Mesodermal cell (in vitro differentiated cells): Measurements from ENCODE around the gene KRTAP10-1.

Experiments used
- H3K27ac ChIP-seq: 2 replicates; pipeline ENCODE4 v1.7.0; 2013; ENCODE audit warnings: mild to moderate bottlenecking, low read depth, low read length, moderate library complexity; ENCODE audit not compliant: severe bottlenecking
- H3K36me3 ChIP-seq: 2 replicates; pipeline ENCODE4 v1.7.1; 2013; ENCODE audit warnings: mild to moderate bottlenecking, low read length, moderate library complexity; ENCODE audit not compliant: control insufficient read depth, insufficient read depth
- H3K4me1 ChIP-seq: one replicate; pipeline ENCODE4 v1.7.1; 2013; ENCODE audit warnings: mild to moderate bottlenecking, low read length; ENCODE audit not compliant: insufficient read depth, control insufficient read depth, poor library complexity, severe bottlenecking
- H3K4me3 ChIP-seq: 2 replicates; pipeline ENCODE4 v1.7.0; 2013; ENCODE audit warnings: low read length, control low read depth, mild to moderate bottlenecking; ENCODE audit not compliant: insufficient read depth, poor library complexity, severe bottlenecking; ENCODE audit errors: extremely low read depth
- H3K9me3 ChIP-seq: 2 replicates; pipeline ENCODE4 v1.7.1; 2013; ENCODE audit warnings: mild to moderate bottlenecking, low read length, moderate library complexity; ENCODE audit not compliant: control insufficient read depth
- WGBS, 2 experiments: methylation state at CpG; one replicate each; pipeline ENCODE4 v1.1.5; 2013; ENCODE audit warnings: missing lambda C conversion rate in 2 of 2; ENCODE audit not compliant: insufficient coverage in 2 of 2; 5-methylcytosine and 5-hydroxymethylcytosine counted together

Gene KRTAP10-1

DNA sequence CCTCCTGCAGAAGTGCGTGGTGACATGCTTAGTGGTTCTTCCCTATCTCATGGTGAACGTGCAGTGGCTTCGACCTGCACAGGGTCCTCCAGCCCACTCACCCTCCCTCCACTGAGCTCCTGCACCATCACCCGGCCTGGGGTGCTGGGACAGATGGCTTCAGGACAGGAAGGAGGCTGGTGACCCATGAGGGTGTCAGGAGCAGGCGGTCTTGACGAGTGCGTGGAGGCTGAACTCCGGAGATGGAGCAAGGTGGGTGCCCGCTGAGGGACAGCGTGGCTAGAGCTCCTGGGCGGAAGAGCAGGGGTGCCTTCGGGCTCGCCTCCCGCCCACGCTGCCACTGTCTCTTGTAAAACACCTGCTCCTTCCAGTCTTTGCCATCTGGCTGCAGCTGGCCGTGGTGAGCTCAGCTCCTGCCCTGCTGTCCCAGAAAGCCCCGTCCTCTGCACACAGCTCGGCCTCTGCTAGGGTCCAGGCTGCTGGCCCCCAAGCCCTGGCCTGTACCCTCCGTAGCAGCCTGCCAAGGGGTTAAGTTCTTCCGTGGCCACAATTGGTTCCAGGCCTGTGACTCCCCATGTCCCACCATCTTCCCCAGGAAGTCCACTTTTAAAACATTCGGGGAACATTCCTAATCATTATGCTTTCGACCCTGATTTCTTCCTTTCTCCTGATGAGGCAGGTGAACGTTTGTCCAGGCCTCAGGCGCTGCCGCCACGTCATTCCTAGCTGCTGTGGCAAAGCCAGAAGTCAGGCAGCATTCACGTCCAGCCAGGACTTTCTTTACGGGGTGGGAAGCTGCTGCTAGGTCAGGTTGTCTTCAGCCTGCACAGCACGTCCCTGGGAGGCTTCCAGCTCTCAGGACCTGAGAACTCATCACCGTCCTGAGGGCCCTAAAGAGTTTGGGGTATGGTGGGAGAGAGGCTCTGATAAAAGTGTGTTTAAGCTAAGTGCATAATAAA, 8.1 kb downstream of the KRTAP10-1 start:
- no peaks in the 10 kb centered on the region for H3K36me3 ChIP-seq
- 89 to 91% methylated on average over 22 to 29 of the region's 30 CpGs for WGBS, 2 experiments
- H3K4me3 ChIP-seq, result no peak overlapping the region

GRCh38 chr21:44530903-44531605, 8.9 kb downstream of the KRTAP10-1 start:
- Histone ChIP-seq H3K36me3 (no peaks in the 10 kb centered on the region), H3K27ac (no peak overlapping the region), H3K4me1 (no peaks in the 10 kb centered on the region), H3K9me3 (no peaks in the 10 kb centered on the region), H3K4me3 (no peak overlapping the region)
- WGBS, 2 experiments, result 87 to 93% methylated on average over 23 of the region's 23 CpGs

More for the DNA sequence above, 8.1 kb downstream of the KRTAP10-1 start:
- H3K27ac ChIP-seq, result no peak overlapping the region
- H3K9me3 ChIP-seq, result no peaks in the 10 kb centered on the region
- no peaks in the 10 kb centered on the region for H3K4me1 ChIP-seq

DNA sequence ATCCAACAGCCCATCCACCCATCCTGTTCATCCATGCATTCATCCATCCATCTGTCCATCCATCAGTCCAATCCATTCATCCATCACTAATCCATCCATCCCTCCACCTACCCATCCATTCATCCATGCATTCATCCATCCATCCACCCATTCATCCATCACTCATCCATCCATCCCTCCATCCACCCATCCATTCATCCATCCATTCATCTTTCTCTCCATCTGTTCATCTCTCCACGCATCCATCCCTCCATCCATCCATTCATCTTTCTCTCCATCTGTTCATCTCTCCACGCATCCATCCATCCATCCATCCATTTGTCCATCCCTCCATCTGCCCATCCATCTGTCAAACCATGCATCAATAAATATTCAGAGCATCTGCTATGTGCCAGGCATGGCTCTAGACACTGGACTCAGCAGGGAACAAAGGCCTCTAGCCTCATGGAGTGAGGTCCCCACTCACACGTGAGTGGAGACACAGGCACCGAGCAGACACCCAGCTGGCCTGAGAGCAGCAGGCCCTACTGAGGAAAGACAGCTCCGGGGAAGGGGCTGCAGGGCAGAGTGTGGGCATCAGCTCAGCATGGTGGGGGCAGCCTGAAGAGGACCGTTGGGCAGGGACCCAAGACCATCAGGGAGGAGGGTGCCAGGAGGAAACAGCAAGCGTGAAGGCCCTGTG, 9.6 kb downstream of the KRTAP10-1 start:
- H3K4me1 ChIP-seq, result no peaks in the 10 kb centered on the region
- H3K36me3 ChIP-seq, result no peaks in the 10 kb centered on the region
- WGBS, 2 experiments, result 90 to 91% methylated on average over 7 of the region's 7 CpGs
- no peak overlapping the region for H3K27ac ChIP-seq
- H3K4me3 ChIP-seq, result no peak overlapping the region
- no peaks in the 10 kb centered on the region for H3K9me3 ChIP-seq

GRCh38 chr21:44529503-44530125, 10.4 kb downstream of the KRTAP10-1 start:
- Histone ChIP-seq H3K27ac (no peak overlapping the region), H3K4me1 (no peaks in the 10 kb centered on the region), H3K4me3 (no peak overlapping the region), H3K9me3 (no peaks in the 10 kb centered on the region), H3K36me3 (no peaks in the 10 kb centered on the region)
- WGBS, 2 experiments, result 87 to 88% methylated on average over 21 to 23 of the region's 23 CpGs

- no peak overlapping the region for H3K4me3 ChIP-seq
- WGBS, 2 experiments, result 93 to 96% methylated on average over 11 to 13 of the region's 17 CpGs
- no peaks in the 10 kb centered on the region for H3K4me1 ChIP-seq
- no peak overlapping the region for H3K27ac ChIP-seq
- H3K36me3 ChIP-seq, result no peaks in the 10 kb centered on the region
- H3K9me3 ChIP-seq, result peaks cover 3% of the 10 kb centered on the region
Measured at GRCh38 chr21:44529011-44529421, 11.0 kb downstream of the KRTAP10-1 start.

GRCh38 chr21:44528634-44528995, 11.4 kb downstream of the KRTAP10-1 start:
- no peaks in the 10 kb centered on the region for H3K36me3 ChIP-seq
- no peaks in the 10 kb centered on the region for H3K4me1 ChIP-seq
- H3K4me3 ChIP-seq, result no peak overlapping the region
- peaks cover 3% of the 10 kb centered on the region for H3K9me3 ChIP-seq
- WGBS, 2 experiments, result 90 to 95% methylated on average over 9 to 10 of the region's 10 CpGs
- H3K27ac ChIP-seq, result no peak overlapping the region

GRCh38 chr21:44527983-44528633, 11.9 kb downstream of the KRTAP10-1 start:
- Histone ChIP-seq H3K4me1 (no peaks in the 10 kb centered on the region), H3K9me3 (peaks cover 3% of the 10 kb centered on the region), H3K27ac (no peak overlapping the region), H3K36me3 (no peaks in the 10 kb centered on the region), H3K4me3 (no peak overlapping the region)
- WGBS, 2 experiments, result 85 to 92% methylated on average over 16 to 17 of the region's 18 CpGs

- no peak overlapping the region for H3K27ac ChIP-seq
- no peak overlapping the region for H3K4me3 ChIP-seq
- H3K36me3 ChIP-seq, result no peaks in the 10 kb centered on the region
- 93 to 96% methylated on average over 33 to 35 of the region's 37 CpGs for WGBS, 2 experiments
- H3K9me3 ChIP-seq, result peaks cover 3% of the 10 kb centered on the region
- H3K4me1 ChIP-seq, result no peaks in the 10 kb centered on the region
Measured at GRCh38 chr21:44527156-44527982, 12.6 kb downstream of the KRTAP10-1 start.

DNA sequence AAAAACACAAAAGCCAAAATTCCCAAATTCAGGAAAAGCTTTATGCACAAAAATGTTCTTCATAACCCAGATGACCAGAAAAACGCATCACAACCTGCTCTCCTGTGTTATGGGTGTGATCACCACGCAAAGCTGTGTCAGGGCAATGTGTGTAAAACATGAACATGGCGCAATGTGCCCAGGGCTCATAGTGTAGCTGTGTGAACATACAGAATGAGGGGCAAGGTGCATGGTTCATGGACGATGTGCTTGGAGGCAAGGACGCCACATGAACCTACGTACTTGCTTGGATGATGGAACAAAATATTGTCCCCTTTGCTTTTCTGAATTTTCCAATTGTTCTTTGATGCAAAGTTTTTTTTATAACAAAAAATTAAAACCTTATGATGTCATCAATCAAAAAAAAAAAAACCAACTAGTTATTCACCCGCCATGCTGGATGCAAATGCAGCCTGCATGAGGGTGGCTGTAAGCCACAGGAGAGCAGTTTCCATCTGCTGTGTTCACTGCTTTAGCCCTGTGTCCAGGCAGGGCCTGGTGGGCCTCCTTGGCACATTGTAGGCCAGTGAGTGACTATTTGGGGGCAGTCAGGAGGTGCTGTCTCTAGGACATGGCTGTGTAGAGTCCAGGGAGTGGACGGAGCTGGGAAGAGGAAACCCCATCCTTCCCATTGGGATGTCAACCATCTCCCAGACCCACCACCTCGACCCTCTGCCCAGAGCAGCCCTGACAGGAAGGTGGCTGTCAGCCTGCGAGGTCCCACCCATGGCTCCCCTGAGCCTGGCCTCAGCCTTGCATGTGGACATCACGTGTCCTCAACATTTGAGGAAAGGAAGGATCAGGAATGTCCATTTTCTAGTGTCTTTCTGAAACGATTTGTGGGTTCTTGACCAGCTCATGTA, 13.6 kb downstream of the KRTAP10-1 start:
- Histone ChIP-seq H3K4me3 (no peak overlapping the region), H3K9me3 (peaks cover 3% of the 10 kb centered on the region), H3K4me1 (no peaks in the 10 kb centered on the region), H3K36me3 (no peaks in the 10 kb centered on the region), H3K27ac (no peak overlapping the region)
- WGBS, 2 experiments, result 93% methylated on average over 9 to 11 of the region's 12 CpGs
